ENCODE data around the gene CCDC196.

Gene CCDC196

DNA sequence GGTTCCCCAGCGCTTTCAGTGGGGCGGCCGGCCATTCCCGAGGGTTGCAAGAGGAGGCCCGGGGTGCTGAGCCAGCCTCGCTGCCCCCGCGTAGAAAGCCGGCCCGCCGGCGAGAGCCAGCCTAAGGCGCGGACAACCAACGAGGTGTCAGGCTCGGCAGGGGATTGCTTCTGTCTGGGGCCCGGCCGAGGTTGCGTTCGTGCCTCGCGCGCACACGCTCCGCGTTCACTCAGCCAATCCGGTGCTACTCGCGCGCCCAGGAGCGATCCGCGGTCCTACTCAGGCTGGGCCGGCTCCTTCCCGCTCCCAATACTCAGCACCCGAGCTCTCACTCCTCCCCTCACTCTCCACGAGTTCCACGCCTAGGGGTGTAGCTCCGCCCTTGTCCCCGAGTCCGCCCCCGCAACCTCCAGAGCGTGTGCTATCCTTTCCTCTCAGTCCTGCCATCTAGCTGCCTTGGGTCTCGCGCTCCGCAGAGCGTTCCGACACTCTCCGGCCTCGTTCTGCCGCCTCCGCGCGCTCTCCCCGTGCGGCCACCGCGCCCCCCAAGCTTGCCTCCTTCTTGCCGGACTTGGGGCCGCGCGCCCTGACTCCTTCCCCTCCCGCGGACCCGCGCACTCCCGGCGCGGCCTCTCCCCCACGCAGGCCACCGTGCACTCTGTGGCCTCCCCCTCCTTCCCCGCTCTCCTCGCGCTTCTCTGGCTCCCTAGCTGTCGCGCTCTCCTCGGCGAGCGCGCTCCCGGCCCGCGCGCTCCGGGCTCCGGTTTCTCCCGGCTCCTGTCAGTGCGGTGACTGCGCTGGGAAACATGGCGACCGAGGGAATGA is 21.8 kb downstream of the CCDC196 start, which contains the start of gene GPHN (continued):
- no peak for TF ChIP-seq ZNF513 (tag by site-specific recombination; IDR thresholded peaks at IDR 0.05)
- TF ChIP-seq ZNF266 (tag by site-specific recombination; IDR thresholded peaks at IDR 0.05; ENCODE audit: low read depth) = no peak
- peak; percentile 90 for TF ChIP-seq KLF8 (tag by site-specific recombination; IDR thresholded peaks at IDR 0.05)
- TF ChIP-seq ZNF544 (tag by site-specific recombination; IDR thresholded peaks at IDR 0.05) = no peak
- peak; percentile 82 for TF ChIP-seq KLF16 (tag by site-specific recombination; IDR thresholded peaks at IDR 0.05)
- peak; percentile 65 for TF ChIP-seq ZBTB48 (tag by site-specific recombination; IDR thresholded peaks at IDR 0.05)
- TF ChIP-seq ZNF521 (tag by site-specific recombination; IDR thresholded peaks at IDR 0.05) = no peak
- TF ChIP-seq ZNF2 (tag by site-specific recombination; IDR thresholded peaks at IDR 0.05) = peak; percentile 85; the same call in 1 of the 2 replicates
- TF ChIP-seq ZFP37 (tag by site-specific recombination; IDR thresholded peaks at IDR 0.05) = peak; percentile 95
- TF ChIP-seq SETDB1 (IDR thresholded peaks at IDR 0.05; ENCODE audit: insufficient read length, low read length) = no peak
- TF ChIP-seq, protein P1, sequence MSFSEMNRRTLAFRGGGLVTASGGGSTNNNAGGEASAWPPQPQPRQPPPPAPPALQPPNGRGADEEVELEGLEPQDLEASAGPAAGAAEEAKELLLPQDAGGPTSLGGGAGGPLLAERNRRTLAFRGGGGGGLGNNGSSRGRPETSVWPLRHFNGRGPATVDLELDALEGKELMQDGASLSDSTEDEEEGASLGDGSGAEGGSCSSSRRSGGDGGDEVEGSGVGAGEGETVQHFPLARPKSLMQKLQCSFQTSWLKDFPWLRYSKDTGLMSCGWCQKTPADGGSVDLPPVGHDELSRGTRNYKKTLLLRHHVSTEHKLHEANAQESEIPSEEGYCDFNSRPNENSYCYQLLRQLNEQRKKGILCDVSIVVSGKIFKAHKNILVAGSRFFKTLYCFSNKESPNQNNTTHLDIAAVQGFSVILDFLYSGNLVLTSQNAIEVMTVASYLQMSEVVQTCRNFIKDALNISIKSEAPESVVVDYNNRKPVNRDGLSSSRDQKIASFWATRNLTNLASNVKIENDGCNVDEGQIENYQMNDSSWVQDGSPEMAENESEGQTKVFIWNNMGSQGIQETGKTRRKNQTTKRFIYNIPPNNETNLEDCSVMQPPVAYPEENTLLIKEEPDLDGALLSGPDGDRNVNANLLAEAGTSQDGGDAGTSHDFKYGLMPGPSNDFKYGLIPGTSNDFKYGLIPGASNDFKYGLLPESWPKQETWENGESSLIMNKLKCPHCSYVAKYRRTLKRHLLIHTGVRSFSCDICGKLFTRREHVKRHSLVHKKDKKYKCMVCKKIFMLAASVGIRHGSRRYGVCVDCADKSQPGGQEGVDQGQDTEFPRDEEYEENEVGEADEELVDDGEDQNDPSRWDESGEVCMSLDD (tag by site-specific recombination; IDR thresholded peaks at IDR 0.05) = peak; percentile 77
- no peak for TF ChIP-seq ZNF514 (tag by site-specific recombination; IDR thresholded peaks at IDR 0.05)
- TF ChIP-seq ZNF707 (tag by site-specific recombination; IDR thresholded peaks at IDR 0.05) = no peak
- TF ChIP-seq, protein P2, sequence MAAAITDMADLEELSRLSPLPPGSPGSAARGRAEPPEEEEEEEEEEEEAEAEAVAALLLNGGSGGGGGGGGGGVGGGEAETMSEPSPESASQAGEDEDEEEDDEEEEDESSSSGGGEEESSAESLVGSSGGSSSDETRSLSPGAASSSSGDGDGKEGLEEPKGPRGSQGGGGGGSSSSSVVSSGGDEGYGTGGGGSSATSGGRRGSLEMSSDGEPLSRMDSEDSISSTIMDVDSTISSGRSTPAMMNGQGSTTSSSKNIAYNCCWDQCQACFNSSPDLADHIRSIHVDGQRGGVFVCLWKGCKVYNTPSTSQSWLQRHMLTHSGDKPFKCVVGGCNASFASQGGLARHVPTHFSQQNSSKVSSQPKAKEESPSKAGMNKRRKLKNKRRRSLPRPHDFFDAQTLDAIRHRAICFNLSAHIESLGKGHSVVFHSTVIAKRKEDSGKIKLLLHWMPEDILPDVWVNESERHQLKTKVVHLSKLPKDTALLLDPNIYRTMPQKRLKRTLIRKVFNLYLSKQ (tag by site-specific recombination; IDR thresholded peaks at IDR 0.05; ENCODE audit: borderline replicate concordance) = no peak
- TF ChIP-seq, protein P3, sequence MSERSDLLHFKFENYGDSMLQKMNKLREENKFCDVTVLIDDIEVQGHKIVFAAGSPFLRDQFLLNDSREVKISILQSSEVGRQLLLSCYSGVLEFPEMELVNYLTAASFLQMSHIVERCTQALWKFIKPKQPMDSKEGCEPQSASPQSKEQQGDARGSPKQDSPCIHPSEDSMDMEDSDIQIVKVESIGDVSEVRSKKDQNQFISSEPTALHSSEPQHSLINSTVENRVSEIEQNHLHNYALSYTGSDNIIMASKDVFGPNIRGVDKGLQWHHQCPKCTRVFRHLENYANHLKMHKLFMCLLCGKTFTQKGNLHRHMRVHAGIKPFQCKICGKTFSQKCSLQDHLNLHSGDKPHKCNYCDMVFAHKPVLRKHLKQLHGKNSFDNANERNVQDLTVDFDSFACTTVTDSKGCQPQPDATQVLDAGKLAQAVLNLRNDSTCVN (tag by site-specific recombination; optimal IDR thresholded peaks at IDR 0.05) = peak; percentile 99
- peak; percentile 87; the same call in 1 of the 2 replicates for TF ChIP-seq ZBTB20 (tag by site-specific recombination; IDR thresholded peaks at IDR 0.05)
- peak; percentile 42; the same call in 1 of the 2 replicates for TF ChIP-seq ZNF341 (tag by site-specific recombination; IDR thresholded peaks at IDR 0.05; ENCODE audit: low read depth)
- TF ChIP-seq ZNF133 (tag by site-specific recombination; IDR thresholded peaks at IDR 0.05) = no peak
- TF ChIP-seq, protein P4, sequence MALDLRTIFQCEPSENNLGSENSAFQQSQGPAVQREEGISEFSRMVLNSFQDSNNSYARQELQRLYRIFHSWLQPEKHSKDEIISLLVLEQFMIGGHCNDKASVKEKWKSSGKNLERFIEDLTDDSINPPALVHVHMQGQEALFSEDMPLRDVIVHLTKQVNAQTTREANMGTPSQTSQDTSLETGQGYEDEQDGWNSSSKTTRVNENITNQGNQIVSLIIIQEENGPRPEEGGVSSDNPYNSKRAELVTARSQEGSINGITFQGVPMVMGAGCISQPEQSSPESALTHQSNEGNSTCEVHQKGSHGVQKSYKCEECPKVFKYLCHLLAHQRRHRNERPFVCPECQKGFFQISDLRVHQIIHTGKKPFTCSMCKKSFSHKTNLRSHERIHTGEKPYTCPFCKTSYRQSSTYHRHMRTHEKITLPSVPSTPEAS (tag by site-specific recombination; IDR thresholded peaks at IDR 0.05) = peak; percentile 26; the same call in 1 of the 2 replicates
- TF ChIP-seq ZNF211 (tag by site-specific recombination; IDR thresholded peaks at IDR 0.05; ENCODE audit: low read depth) = no peak
- TF ChIP-seq ZNF837 (tag by site-specific recombination; IDR thresholded peaks at IDR 0.05) = 0 out of 2 replicates have a peak, but pooled peaks have one; percentile 20
- peak; percentile 17; the same call in 1 of the 2 replicates for TF ChIP-seq ZNF843 (tag by site-specific recombination; IDR thresholded peaks at IDR 0.05)
- peak; percentile 85 for TF ChIP-seq PRDM10 (tag by site-specific recombination; IDR thresholded peaks at IDR 0.05)
- no peak for TF ChIP-seq SALL2 (tag by site-specific recombination; IDR thresholded peaks at IDR 0.05; ENCODE audit: borderline replicate concordance)
- 0 out of 2 replicates have a peak, but pooled peaks have one; percentile 33 for TF ChIP-seq ZNF639 (tag by site-specific recombination; IDR thresholded peaks at IDR 0.05)
- no peak for TF ChIP-seq ZNF768 (tag by site-specific recombination; IDR thresholded peaks at IDR 0.05)
